AML-193 (cell line): ENCODE data around the gene KL.

Experiments
- DNase-seq, 2 experiments: peaks; one replicate each; lab custom pipeline; 2025; lab: John Stamatoyannopoulos, UW

KL gene

DNA sequence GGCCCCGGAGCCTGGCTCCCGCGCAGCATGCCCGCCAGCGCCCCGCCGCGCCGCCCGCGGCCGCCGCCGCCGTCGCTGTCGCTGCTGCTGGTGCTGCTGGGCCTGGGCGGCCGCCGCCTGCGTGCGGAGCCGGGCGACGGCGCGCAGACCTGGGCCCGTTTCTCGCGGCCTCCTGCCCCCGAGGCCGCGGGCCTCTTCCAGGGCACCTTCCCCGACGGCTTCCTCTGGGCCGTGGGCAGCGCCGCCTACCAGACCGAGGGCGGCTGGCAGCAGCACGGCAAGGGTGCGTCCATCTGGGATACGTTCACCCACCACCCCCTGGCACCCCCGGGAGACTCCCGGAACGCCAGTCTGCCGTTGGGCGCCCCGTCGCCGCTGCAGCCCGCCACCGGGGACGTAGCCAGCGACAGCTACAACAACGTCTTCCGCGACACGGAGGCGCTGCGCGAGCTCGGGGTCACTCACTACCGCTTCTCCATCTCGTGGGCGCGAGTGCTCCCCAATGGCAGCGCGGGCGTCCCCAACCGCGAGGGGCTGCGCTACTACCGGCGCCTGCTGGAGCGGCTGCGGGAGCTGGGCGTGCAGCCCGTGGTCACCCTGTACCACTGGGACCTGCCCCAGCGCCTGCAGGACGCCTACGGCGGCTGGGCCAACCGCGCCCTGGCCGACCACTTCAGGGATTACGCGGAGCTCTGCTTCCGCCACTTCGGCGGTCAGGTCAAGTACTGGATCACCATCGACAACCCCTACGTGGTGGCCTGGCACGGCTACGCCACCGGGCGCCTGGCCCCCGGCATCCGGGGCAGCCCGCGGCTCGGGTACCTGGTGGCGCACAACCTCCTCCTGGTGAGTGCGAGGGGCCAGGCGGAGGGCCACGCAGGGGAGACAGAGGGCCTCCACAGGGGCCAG lies at the start of gene KL:
Gene KL (plus strand): TSS at position 10 of the 909 bp plus-strand sequence. CDS start 18 bp downstream, at position 28.
- DNase-seq = no peak

DNA sequence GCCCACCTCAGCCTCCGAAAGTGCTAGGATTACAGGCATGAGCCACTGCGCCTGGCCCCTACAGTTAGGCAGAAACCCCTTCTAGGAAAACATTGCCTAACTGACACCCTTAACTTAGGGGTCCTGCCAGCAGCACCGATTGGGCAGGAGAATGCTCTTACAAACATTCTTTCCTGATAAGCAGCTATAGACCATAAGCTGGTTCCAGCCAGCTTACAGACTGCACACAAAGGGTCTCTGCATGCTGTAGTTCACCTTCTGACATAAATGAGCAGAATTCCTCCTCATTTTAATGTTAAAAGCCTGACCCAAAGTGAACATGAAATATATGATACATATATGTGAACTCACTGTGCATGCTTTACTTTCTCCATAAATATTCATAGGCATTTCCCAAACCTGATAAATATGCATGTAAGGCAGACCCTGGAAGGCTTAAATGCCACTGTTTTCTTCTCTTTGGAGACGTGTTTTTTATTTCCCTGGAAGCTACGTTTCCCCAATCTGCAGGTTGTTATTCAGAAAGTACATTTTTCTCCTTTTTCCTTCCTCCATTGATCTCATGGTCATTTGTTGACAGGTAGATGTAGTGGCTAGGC lies 48.5 kb upstream of the KL start:
- no peak for DNase-seq

DNA sequence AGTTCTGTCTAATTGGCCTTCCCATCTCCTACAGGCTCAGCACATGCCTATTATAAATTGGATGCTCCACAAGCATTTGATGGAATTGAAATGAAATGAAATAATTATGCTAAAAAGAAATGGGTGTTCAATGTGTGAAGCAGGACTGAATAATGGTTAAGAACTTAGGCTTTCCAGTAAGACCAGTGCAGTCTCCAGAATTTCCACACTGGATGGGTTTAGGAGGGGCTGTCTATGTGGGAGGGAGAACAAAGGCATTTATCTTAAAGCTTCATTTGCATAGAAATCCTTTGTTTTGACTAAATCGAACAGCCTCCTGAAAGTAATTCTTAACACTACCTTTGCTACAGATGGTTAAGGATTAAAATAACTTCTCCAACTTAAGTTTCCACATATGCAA lies 47.9 kb upstream of the KL start:
- no peak for DNase-seq

DNA sequence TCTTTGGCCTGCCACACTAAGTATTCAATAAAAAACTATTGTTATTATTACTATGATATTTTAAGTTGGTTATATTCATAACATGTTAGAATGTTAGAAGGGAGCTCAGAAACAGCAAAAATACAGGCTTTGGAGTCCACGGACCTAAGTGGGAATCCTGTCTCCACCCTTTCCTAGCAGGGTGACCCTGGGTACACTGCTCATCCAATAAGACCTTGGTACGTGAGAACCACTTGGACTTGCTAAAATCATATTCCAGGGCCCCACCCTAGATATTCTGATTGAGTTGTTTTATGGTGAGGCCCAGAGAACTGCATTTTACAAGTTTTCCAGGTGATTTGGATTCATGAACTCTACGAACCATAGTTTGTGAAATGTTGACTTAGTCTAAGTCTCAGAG lies 47.4 kb upstream of the KL start:
- no peak for DNase-seq

DNA sequence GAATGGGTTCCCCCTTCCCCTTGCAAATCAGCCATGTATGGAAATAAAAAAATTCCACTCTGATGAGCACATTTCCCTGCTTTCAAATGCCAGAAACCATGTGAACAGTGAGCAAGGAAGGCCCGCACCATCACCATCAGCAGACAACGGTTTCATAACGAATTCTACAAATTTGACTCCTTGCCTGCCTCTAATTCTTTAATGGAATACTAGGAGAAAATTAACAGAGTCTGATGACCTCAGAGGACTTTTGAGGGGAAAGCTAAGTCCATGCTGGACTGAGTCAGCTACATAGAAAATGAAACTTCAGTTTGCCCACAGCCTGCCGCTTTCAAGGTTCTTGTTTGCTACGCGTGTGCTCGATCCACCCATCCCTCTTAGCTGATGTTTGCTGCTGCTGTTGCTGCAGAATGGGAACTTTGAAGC lies 46.7 kb upstream of the KL start:
- no peak for DNase-seq

DNA sequence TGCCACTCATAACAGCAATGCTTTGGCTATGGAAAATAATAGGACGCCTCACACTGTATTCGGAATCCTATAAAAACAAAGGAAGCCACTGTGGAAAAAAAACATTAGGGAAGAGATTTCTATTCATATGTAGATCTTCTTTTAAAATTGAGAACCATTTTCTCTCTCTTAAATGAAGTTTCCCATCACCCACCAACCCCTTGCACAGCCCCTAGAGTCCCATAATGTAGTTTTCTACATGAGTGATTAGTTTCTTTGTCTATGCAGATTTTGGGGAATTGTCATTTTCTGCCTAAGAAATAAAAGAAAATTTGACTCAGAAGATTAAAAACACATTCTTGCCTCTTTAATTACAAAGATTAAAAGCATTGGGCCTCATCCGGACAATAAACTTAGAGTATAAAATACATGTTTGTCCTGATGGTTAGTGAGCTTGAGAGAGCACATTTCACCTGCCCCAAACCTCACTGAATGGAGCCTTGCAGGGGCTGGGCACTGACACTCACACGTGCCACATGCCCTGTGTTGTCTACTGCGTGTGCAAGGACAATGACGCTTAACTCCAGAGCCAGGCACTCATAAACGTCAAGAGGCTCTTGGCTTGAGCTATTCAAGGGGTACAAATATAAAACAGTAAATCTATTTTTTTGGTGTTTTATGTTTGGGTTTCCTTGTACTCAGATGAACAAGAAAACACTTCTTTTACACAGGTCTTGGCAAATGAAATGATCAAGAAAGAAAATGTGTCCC lies 40.0 kb upstream of the KL start:
- DNase-seq = no peak

DNA sequence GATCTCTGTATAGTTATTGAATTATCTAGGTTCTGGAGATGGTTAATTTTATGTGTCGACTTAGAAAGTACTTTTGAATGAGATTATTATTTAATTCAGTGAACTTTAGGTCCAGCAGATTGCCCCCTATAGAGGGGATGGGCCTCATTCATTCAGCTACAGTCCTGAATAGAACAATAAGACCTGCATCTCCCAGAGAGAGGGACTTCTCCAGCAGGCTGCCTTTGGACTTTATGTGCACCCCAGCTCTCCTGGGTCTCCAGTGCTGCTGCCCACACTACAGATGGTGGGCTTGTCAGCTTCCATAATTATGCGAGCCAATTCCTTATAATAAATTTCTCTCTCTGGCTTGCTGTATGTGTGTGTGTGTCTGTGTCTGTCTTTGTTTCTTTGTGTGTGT lies 39.3 kb upstream of the KL start:
- no peak for DNase-seq

DNA sequence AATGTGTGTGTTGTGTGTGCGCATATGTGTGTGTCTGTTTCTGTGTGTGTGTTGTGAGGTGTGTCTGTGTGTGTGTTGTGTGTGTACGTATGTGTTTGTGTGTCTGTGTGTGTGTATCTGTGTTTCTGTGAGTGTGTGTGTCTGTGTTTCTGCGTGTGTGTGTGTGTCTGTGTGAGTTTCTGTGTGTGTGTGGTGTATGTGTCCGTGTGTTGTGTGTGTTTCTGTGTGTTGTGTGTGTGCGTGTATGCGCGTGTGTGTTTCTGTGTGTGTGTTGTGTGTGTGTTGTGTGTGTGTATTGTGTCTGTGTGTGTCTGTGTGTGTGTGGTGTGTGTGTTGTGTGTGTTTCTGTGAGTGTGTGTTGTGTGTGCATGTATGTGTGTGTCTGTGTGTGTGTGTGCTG lies 38.9 kb upstream of the KL start:
- no peak for DNase-seq

DNA sequence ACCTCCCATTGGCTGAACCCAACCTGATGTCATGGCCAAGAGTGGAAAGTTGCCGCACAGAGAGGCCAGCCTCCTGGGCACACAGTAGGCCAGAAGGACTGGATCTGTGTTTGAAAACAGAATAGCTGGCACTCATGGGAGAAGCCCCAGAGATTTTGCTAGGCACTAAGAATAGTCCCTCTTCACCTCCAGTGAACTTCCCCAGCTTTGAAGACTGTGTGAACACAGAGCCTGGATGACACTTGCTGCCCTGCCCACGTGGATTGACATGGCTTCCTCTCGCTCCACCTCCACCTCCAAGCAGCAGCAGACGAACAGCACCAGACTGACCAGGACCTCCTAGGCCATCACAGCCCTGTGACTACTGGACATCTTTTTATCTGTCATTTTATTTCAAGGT lies 37.9 kb upstream of the KL start:
- no peak for DNase-seq

DNA sequence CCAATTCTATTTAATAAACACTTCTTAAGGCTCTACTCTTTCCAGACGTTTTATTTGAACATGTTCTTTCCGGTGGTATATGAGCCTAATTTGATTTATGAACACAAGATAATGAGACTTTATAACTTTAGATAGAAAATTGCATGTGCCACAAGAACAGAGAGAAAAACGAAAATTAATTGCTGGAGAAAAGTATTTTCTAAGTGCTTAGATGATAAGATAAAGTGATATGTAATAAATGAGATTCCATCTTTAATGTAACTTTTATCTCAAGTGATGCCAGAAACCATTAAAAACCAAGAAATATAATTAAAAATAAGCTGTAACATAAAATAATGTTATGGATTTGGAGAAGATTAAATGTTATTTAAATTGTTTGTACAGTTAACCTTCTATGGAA lies 33.2 kb upstream of the KL start:
- DNase-seq = no peak

DNA sequence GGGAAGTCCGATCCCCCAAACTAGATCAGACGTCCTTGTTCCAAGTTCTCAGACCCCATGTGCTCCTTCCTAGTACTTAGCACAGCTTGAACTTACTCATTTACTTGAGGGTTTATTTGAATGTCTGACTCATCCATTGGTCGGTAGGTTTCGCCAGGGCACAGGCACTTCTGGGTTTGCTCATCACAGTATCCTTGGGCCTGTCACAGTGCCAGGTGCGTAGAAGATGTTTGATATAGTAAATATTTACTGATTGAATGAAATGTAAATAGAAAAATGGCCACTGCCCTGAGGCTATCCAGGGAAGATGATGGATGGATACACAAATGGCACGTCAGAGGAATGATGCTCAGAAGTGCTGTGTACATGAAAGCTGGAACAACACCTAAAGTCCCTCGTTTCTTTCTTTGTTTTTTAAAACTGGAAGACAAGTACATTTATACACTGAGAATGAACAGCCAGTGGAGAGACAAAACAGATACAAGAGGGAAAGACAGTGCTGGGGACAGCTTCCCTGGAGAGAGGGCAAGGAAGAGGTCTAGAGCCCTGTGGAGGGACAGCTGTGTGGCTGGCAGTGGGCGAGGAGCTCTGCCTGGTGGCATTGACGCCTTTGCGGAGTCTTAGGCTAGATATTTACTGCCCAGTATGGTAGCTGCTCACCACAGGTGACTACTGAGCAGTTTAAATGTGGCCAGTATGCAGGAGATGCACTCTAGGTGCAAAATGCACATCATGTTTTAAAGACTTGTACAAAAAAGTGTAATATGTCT lies 31.2 kb upstream of the KL start:
- DNase-seq = no peak

DNA sequence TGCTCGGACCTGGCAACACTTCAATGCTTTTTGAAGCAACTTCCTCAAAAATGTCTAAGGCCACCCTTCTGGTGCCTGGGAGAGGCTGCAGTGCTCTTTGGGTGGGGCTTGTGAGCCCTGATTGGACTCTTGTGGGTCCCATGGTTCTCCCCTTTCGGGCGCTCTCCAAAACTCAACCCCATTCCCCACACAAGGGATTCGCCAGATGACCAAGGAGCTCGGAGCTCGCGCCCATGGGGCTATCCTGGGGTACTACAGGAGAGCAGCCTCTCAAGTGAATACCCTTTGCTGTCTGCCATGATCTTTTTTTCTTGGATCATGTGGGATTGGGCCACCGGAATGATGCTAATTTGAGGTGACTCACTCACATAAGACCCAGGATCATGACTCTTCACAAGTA lies 29.7 kb upstream of the KL start:
- no peak for DNase-seq

DNA sequence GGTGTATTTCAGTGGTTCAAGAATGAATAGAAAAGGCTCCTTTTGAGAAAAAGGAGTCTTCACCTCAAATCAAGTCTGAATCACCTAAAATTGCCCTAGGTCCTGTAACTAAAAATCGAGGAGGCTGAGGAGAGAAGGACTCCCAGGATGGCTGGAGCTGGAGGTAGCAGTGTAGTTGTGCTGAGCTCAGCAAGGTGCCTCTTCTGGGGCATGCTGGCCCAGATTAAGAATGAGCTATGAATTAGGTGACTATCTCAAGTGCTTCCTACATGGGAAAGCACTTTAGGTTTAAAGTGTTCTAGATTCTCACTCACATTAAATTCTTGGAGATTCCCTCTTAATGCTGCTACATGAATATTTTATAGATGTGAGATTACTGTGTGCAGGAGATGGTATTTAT lies 28.8 kb upstream of the KL start:
- no peak for DNase-seq

DNA sequence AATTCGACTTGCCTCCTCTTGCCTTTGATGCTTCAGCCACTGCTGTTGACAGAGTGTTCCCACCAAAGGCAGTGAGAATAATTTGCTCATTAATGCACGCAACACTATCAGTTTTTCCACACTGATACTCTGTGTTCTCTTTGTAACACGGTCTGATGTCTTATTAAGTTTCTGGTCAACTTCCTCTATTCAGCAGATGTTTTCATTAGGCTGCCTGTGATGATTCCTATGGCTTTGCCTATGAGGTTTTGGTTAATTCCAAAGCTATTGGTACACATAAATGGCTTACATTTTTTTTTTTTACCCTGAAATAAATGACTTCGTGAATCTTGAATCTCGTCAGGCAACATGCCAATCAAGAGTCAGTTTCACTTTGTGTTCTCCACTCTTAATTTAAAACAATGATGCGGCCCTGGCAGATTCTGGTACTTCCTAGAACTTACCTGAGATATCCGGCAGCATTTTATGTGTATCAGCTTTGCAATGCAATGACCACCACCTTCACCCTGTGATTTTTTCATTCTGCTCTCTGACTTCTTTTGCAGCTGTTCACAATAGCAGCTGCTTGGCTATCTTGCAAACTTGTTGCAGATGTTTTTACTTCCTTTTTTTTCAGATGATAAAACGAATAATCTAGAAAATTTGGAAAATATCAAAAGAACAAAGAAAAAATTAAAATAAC lies 27.5 kb upstream of the KL start:
- no peak for DNase-seq

DNA sequence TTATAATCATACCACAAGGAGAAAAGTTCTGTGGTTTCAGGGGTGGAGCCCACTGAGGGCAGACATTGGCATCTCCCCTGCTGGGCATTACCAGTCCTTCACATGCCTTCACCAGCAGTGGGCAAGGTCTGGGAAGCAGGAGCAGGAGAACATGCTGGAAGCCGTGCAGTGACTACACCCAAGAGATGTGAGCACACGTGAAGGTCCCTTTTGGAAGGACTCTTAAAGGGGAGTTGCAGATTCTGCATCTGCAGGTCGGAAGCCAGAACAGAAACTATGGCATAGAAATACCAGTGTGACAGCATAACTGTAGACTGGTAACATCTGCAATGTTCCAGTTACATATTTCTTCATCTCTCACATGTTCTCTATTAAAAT lies 26.9 kb upstream of the KL start:
- no peak for DNase-seq

DNA sequence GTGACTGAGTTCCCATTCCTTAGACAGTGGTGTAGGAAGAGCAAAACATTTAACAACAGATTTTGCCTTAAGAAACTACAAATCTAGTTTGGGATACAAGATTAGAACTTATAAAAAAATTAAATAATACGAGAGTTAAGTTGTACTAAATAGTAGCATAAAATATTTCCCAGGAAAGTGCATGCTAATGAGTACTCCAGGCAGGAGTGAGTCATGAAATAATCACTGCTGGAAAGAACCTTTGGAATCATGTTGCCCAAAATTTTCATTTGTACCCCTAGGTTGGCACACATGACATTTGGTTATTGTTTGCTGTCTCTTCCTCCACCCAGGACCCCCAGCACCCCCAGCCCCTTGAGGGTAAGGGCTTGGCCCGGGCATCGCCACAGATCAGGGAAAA lies 26.3 kb upstream of the KL start:
- no peak for DNase-seq

DNA sequence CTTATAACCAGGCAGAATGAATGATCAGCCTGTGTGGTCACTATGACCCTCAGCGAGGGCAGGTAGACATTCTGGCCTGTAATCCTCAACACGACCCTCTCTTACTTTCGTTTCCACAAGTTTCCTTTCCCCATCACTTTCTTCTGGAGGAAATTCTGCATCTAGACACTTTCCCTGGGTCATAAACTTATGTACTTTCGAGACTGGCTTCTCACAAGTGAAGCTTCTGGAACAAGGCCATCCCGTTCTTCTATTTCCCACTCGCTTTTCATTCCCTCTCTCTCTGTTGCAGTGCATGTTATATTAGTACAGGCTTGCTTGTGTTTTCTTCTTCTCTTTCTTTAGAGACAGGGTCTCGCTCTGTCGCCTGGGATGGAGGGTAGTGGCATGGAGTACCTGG lies 23.1 kb upstream of the KL start:
- no peak for DNase-seq

DNA sequence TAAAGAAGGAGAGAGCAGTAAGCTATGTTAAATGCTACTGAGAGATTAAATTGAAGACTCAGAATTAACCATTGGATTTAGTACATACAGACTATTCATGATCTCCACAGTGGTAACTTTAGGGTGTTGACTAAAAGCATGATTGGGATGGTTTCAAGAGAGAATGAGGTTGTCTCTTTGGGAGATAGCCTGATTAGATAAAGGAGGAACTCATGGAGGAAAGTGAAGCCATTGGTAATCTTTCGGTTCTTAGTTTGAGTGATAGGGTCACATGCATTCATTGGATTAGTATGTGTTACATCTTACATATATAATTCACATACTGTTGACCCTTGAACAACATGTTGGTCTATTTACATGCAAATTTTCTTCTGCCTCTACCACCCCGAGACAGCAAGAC lies 18.8 kb upstream of the KL start:
- DNase-seq = no peak

DNA sequence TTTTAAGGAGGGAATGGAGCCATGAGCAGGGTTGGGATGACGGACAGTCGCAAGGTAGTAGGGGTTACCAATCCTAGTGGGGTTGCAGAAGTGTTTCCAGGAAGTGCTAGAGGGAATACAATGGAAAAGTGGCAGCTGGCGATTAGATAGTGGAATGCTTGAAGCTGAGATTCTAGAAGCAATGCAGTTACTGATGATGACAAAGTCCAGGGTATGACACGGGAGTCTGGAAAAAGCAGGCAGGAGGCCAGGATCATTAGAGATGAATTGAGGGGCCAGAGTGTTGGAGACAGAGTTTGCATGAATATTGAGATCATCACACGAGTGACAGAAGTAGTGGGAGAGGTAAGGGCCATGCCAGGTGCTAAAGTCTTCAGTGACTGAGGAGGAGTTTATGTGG lies 17.3 kb upstream of the KL start:
- no peak for DNase-seq

DNA sequence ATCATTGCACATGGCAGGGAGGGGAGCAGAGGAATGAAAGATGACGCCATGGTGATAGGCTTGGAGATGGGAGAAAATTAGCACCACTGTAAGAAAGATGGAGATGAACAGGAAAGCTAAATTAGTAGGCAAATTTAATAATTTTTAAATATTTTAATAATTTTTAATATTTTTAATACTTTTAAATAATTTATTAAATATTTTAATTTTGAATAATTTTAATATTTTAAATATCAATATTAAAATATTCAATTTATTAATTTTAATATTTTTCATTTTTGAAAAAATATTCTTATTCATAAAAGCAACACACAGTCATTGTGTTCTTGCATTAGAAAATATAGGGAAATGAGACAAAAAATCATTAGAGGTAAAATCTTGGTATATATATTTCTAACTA lies 15.9 kb upstream of the KL start:
- DNase-seq = no peak

DNA sequence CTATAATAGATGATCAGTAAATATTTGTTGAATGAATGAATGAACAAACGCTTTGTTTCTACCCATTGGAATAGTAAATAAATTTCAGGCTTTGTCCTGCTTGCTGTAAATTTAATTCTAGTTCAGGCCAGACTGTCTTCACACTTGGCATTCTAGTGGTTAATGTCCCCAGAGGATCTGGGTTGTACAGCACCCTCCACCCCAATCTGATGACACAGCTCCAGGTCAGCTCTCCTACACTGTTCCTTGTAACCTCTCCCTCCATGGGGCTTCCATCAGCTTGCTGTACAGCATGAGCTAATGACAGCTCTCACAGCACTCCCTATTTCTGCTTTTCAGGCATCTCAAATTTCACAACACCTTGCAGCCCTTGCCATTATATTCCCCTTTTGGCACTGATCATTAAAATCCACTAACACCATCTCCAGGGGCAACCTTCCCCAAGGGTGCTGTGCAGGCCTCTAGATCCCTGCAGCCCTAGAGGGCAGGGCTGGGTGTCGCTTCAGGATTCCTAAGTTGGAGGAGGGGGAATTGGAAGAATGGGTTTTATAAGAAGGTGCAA lies 12.7 kb upstream of the KL start:
- no peak for DNase-seq
